Neuronal stem cell (in vitro differentiated cells): ENCODE results near the gene PRM3. TPM values are rescaled to one million over a fixed set of nuclear protein-coding genes. Genes with fewer than 3 reads are reported as not detected.

Experiments used
- DNase-seq: peaks from one replicate; pipeline ENCODE4 v3.0.0-alpha.2; 2013; ENCODE audit warnings: low spot score
- H2AFZ ChIP-seq: one replicate; pipeline ENCODE4 v1.6.1; 2013; ENCODE audit warnings: mild to moderate bottlenecking, low read length, inconsistent platforms
- H2AK5ac ChIP-seq: 2 replicates; pipeline ENCODE4 v1.6.1; 2013; ENCODE audit warnings: low read depth, mild to moderate bottlenecking, inconsistent platforms, low read length, moderate library complexity, mixed read lengths
- H2BK120ac ChIP-seq: 2 replicates; pipeline ENCODE4 v1.6.1; 2013; ENCODE audit warnings: low read depth, mild to moderate bottlenecking, inconsistent platforms, low read length, moderate library complexity, mixed read lengths
- H2BK12ac ChIP-seq: one replicate; pipeline ENCODE4 v1.6.1; 2013; ENCODE audit warnings: low read length, inconsistent platforms
- H2BK15ac ChIP-seq: 2 replicates; pipeline ENCODE4 v1.6.1; 2013; ENCODE audit warnings: mild to moderate bottlenecking, low read length, inconsistent platforms, mixed read lengths
- H2BK5ac ChIP-seq: one replicate; pipeline ENCODE4 v1.6.1; 2013; ENCODE audit warnings: inconsistent platforms, mild to moderate bottlenecking, low read length, moderate library complexity
- H3K14ac ChIP-seq: one replicate; pipeline ENCODE4 v1.6.1; 2013; ENCODE audit warnings: low read length, inconsistent platforms
- H3K18ac ChIP-seq: 2 replicates; pipeline ENCODE4 v1.6.1; 2013; ENCODE audit warnings: low read length, inconsistent platforms
- H3K23ac ChIP-seq: 2 replicates; pipeline ENCODE4 v1.6.1; 2013; ENCODE audit warnings: low read depth, mild to moderate bottlenecking, mixed read lengths, low read length, inconsistent platforms; ENCODE audit not compliant: poor library complexity
- H3K27ac ChIP-seq: replicated peaks from 3 replicates; pipeline ENCODE4 v1.5.1; 2013; ENCODE audit warnings: low read length, inconsistent platforms
- H3K27me3 ChIP-seq, 3 experiments: 2 replicates each; pipeline ENCODE4 v1.6.1; 2013; ENCODE audit warnings: low read length in 3 of 3, mild to moderate bottlenecking in 2 of 3, inconsistent platforms in 1 of 3, low read depth in 1 of 3, mixed read lengths in 1 of 3, moderate library complexity in 1 of 3; ENCODE audit not compliant: control insufficient read depth in 3 of 3, insufficient read depth in 3 of 3
- H3K36me3 ChIP-seq, 2 donors: replicated peaks in 1 of 2; 2 replicates each; pipeline ENCODE4 v1.6.1; 2013; ENCODE audit warnings: low read length in 2 of 2; ENCODE audit not compliant: control insufficient read depth in 2 of 2, insufficient read depth in 2 of 2
- H3K4ac ChIP-seq: 2 replicates; pipeline ENCODE4 v1.6.1; 2013; ENCODE audit warnings: inconsistent platforms, mild to moderate bottlenecking, low read length, moderate library complexity
- H3K4me1 ChIP-seq, 2 donors: 1 replicate in 1 of 2; 2 replicates in 1 of 2; pipeline ENCODE4 v1.6.1; 2013; ENCODE audit warnings: low read length in 2 of 2, low read depth in 1 of 2; ENCODE audit not compliant: control insufficient read depth in 2 of 2, insufficient read depth in 1 of 2
- H3K4me2 ChIP-seq: one replicate; pipeline ENCODE4 v1.6.1; 2013; ENCODE audit warnings: mild to moderate bottlenecking, low read length, inconsistent platforms; ENCODE audit not compliant: insufficient read depth, poor library complexity, severe bottlenecking
- H3K4me3 ChIP-seq, 2 donors: 2 replicates each; pipeline ENCODE4 v1.5.1; 2013; ENCODE audit warnings: low read length in 2 of 2, mild to moderate bottlenecking in 2 of 2, inconsistent platforms in 1 of 2, moderate library complexity in 1 of 2
- H3K79me1 ChIP-seq: one replicate; pipeline ENCODE4 v1.6.1; 2013; ENCODE audit warnings: low read depth, mild to moderate bottlenecking, inconsistent platforms, low read length, moderate library complexity
- H3K9ac ChIP-seq: one replicate; pipeline ENCODE4 v1.6.1; 2013; ENCODE audit warnings: mild to moderate bottlenecking, low read depth, low read length, inconsistent platforms; ENCODE audit not compliant: poor library complexity
- H3K9me3 ChIP-seq, 2 donors: replicated peaks in 1 of 2; 2 replicates each; pipeline versions ENCODE3 to v1.6.1; 2013; ENCODE audit warnings: low read length in 2 of 2, mild to moderate bottlenecking in 2 of 2, inconsistent platforms in 1 of 2, low read depth in 1 of 2, mixed read lengths in 1 of 2, moderate library complexity in 1 of 2; ENCODE audit not compliant: control insufficient read depth in 2 of 2, insufficient read depth in 1 of 2
- H4K8ac ChIP-seq: one replicate; pipeline ENCODE4 v1.6.1; 2013; ENCODE audit warnings: low read depth, mild to moderate bottlenecking, inconsistent platforms, low read length, moderate library complexity
- H4K91ac ChIP-seq: one replicate; pipeline ENCODE4 v1.6.1; 2013; ENCODE audit warnings: low read length, low read depth, mild to moderate bottlenecking, inconsistent platforms; ENCODE audit not compliant: poor library complexity
- whole genome bisulfite sequencing, 2 donors: extraction: QIAGEN DNeasy Blood & Tissue Kit; methylation state at CpG; one replicate each; pipeline ENCODE4 v1.1.7; 2013; ENCODE audit warnings: missing lambda C conversion rate in 2 of 2, mixed read lengths in 1 of 2; ENCODE audit not compliant: insufficient read length in 2 of 2, insufficient replicate concordance in 1 of 2; ENCODE audit errors: extremely low coverage in 2 of 2; 5-methylcytosine and 5-hydroxymethylcytosine counted together
- small RNA-seq: library from polyadenylated mRNA; stranded (forward); fragments of <200 nt; extraction: miRNeasy Mini kit (QIAGEN cat#:217004); gene quantifications from one replicate; pipeline ENCODE3, GENCODE V24; 2013; ENCODE audit not compliant: insufficient read depth

PRM3 gene

DNA sequence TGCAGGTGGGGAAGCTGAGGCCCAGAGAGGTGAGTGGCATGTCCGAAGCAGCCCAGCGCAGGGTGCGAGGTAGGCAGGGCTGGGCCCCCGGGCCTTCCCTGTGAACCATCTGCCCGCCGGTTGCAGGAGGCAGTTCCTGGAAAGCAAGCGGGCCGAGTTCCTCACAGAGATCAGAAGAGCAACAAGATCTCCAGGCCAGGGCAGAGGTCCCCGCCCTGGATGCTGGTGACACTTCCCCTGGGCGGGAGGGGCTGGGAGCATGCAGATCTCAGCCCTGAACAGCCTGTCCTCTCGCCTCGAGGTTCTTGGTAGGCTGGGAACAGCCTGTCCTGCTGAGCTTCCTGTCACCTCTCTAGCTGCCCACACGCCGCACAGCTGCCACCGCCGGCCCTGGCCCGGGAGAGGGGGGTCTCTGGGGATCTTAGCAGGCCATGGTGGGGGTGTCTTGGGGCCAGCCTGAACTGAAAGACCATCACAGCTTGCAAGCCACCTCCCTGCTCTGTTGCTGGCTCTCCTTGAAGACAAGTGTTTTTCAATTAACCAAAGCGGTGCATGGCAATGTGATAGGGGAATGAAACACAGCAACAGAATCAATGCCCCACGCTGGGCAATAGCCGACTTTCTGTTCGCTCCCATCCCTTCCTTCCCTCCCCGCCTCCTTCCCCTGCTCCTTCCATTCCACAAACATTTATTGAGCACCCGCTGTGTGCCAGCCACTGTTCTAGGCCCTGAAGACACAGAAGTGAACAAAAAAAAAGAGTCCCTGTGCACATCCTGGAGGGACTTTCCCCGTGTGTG is 49.1 kb downstream of the PRM3 start:
- no peak overlapping the region for H3K4me3 ChIP-seq
- peaks cover 0 to 3% (median 0%) of the 10 kb centered on the region in 3 experiments for H3K27me3 ChIP-seq
- H4K8ac ChIP-seq: no peak overlapping the region
- no peak overlapping the region for H3K27ac ChIP-seq
- H2BK12ac ChIP-seq: no peak overlapping the region
- H2BK5ac ChIP-seq: peak overlapping the region; percentile 57
- peak overlapping the region; percentile 78 for H2AFZ ChIP-seq
- no peak for DNase-seq
- peak overlapping the region; percentile 88 for H3K18ac ChIP-seq
- H2BK15ac ChIP-seq: no peak overlapping the region
- peaks cover 0 to 2% of the 10 kb centered on the region in 2 donors for H3K4me1 ChIP-seq
- no peak overlapping the region for H3K23ac ChIP-seq
- WGBS, 2 donors: no CpG with 5 or more reads among the region's 24 CpGs
- no peak overlapping the region for H3K4ac ChIP-seq
- no peak overlapping the region for H3K4me2 ChIP-seq
- H3K36me3 ChIP-seq: no peaks in the 10 kb centered on the region
- no peak overlapping the region for H2BK120ac ChIP-seq
- no peak overlapping the region for H4K91ac ChIP-seq
- no peak overlapping the region for H3K14ac ChIP-seq
- H2AK5ac ChIP-seq: no peak overlapping the region
- peaks cover 0 to 2% of the 10 kb centered on the region in 2 donors for H3K9me3 ChIP-seq
- H3K79me1 ChIP-seq: no peaks in the 10 kb centered on the region
- H3K9ac ChIP-seq: no peak overlapping the region

Small RNA genes within 50 kb of the gene (small RNA-seq; reads per million reads assigned to genes)
- not detected for gene MIR548H2
- not detected for gene RF00019
- not detected for gene RF00554
